GM12892 (cell line): Measurements from ENCODE around the gene NADK.
"Not testable (repeated sequence)": the region's sequence is repeated elsewhere in the genome, so short reads cannot be mapped to it uniquely, and the experiment has no call there.

Experiments used
- DNase-seq: peaks from one replicate; pipeline ENCODE4 v3.0.0; 2011; ENCODE audit not compliant: insufficient read length
- FAIRE-seq: peaks from 2 replicates; lab custom pipeline; 2011; peaks lifted over from hg19 to GRCh38; lab: Jason Lieb, UNC
- POLR2A ChIP-seq: IDR thresholded peaks from 2 replicates; pipeline ENCODE4 v1.6.1; 2011; ENCODE audit warnings: low read depth, low read length, control low read depth
- POLR2AphosphoS5 ChIP-seq: IDR thresholded peaks from 2 replicates; pipeline ENCODE4 v1.6.1; 2011; ENCODE audit warnings: low read depth, low read length, control low read depth
- TAF1 ChIP-seq: IDR thresholded peaks from 2 replicates; pipeline ENCODE4 v1.6.1; 2011; ENCODE audit warnings: low read depth, mild to moderate bottlenecking, control low read depth, low read length, borderline replicate concordance

The NADK gene

GRCh38 chr1:1726088-1726487, 52.2 kb downstream of the NADK start:
- FAIRE-seq, result not testable (repeated sequence)

GRCh38 chr1:1724035-1724864, 54.0 kb downstream of the NADK start, which contains the start of gene CDK11A:
CDK11A (minus strand) TSS chr1:1724357; CDS start chr1:1722818, 1,539 bp downstream.
- peak; percentile 90 for FAIRE-seq
- DNase-seq, result peak; percentile 86

More at GRCh38 chr1:1726088-1726487, 52.2 kb downstream of the NADK start:
- not testable (repeated sequence) for DNase-seq

GRCh38 chr1:1721201-1721600, 57.1 kb downstream of the NADK start:
- no peak for TF ChIP-seq POLR2AphosphoS5
- TF ChIP-seq TAF1, result no peak
- DNase-seq, result no peak
- no peak for FAIRE-seq

- DNase-seq, FAIRE-seq: not testable (repeated sequence)
Observed at GRCh38 chr1:1715109-1715883, 63.0 kb downstream of the NADK start.

- DNase-seq, result not testable (repeated sequence)
Observed at GRCh38 chr1:1707897-1708296, 70.4 kb downstream of the NADK start.

GRCh38 chr1:1707241-1707640, 71.0 kb downstream of the NADK start:
- FAIRE-seq, DNase-seq: not testable (repeated sequence)

More at GRCh38 chr1:1707897-1708296, 70.4 kb downstream of the NADK start:
- not testable (repeated sequence) for FAIRE-seq

- DNase-seq, FAIRE-seq: not testable (repeated sequence)
Observed at GRCh38 chr1:1705623-1706022, 72.6 kb downstream of the NADK start.

- not testable (repeated sequence) for DNase-seq, FAIRE-seq
Observed at GRCh38 chr1:1704284-1704957, 73.8 kb downstream of the NADK start.

- no peak for DNase-seq
- no peak for FAIRE-seq
- TF ChIP-seq TAF1 (no peak), POLR2A (no peak), POLR2AphosphoS5 (no peak)
Observed at GRCh38 chr1:1703796-1704195, 74.5 kb downstream of the NADK start.

GRCh38 chr1:1702506-1702905, 75.8 kb downstream of the NADK start:
- not testable (repeated sequence) for DNase-seq, FAIRE-seq
